Measurements from ENCODE around the gene EVI2A.

EVI2A gene

GRCh38 chr17:31321481-31321880, at the start of gene EVI2A:
EVI2A (minus strand) TSS chr17:31321622; CDS start chr17:31319013, 2,609 bp downstream.
- Histone ChIP-seq H4K20me1 (ENCODE audit: insufficient read depth, low read length, poor library complexity, severe bottlenecking) (no peaks in the 10 kb centered on the region), H3K4me3 (ENCODE audit: low read length, poor library complexity, severe bottlenecking) (peak within 1 kb of the TSS; percentile 73), H3K9me2 (replicated peaks; ENCODE audit: low read depth, low read length) (no peaks in the 10 kb centered on the region), H3K4me2 (ENCODE audit: low read depth, low read length, poor library complexity, severe bottlenecking) (peak within 1 kb of the TSS; percentile 83), H3K9ac (ENCODE audit: low read depth, low read length, poor library complexity, severe bottlenecking) (peak within 1 kb of the TSS; percentile 74), H3K4me1 (ENCODE audit: insufficient read depth, low read length, poor library complexity, severe bottlenecking) (peaks cover 46% of the 10 kb centered on the region), H2AFZ (ENCODE audit: low read length) (no peak within 1 kb of the TSS), H3K27me3 (ENCODE audit: insufficient read depth, low read length, poor library complexity, severe bottlenecking) (no peaks in the 10 kb centered on the region), H3K9me3 (ENCODE audit: insufficient read depth, low read depth, low read length) (no peaks in the 10 kb centered on the region), H3F3A (ENCODE audit: low read depth) (peaks cover 5% of the 10 kb centered on the region; the same call in 1 of the 2 replicates), H3K79me2 (ENCODE audit: insufficient read depth, low read length) (peaks cover 45% of the 10 kb centered on the region), H3K36me3 (ENCODE audit: insufficient read depth, low read length) (peaks cover 9% of the 10 kb centered on the region; the same call in 1 of the 2 replicates)
- TF ChIP-seq EZH2phosphoT487 (IDR thresholded peaks at IDR 0.05; ENCODE audit: borderline replicate concordance) (no peak), CTCF (conservative IDR thresholded peaks at IDR 0.05; ENCODE audit: low read length) (no peak)

GRCh38 chr17:31369266-31369665, 47.8 kb upstream of the EVI2A start:
- H3F3A ChIP-seq (ENCODE audit: low read depth) = no peaks in the 10 kb centered on the region
- H3K4me1 ChIP-seq (ENCODE audit: insufficient read depth, low read length, poor library complexity, severe bottlenecking) = peaks cover 11% of the 10 kb centered on the region
- H3K79me2 ChIP-seq (ENCODE audit: insufficient read depth, low read length) = no peaks in the 10 kb centered on the region
- H3K4me2 ChIP-seq (ENCODE audit: low read depth, low read length, poor library complexity, severe bottlenecking) = no peak overlapping the region
- no peaks in the 10 kb centered on the region for H3K9me2 ChIP-seq (replicated peaks; ENCODE audit: low read depth, low read length)
- H3K4me3 ChIP-seq (ENCODE audit: low read length, poor library complexity, severe bottlenecking) = no peak overlapping the region
- H4K20me1 ChIP-seq (ENCODE audit: insufficient read depth, low read length, poor library complexity, severe bottlenecking) = no peaks in the 10 kb centered on the region
- H3K36me3 ChIP-seq (ENCODE audit: insufficient read depth, low read length) = peaks cover 6% of the 10 kb centered on the region; the same call in 1 of the 2 replicates
- no peaks in the 10 kb centered on the region for H3K27me3 ChIP-seq (ENCODE audit: insufficient read depth, low read length, poor library complexity, severe bottlenecking)
- no peak for TF ChIP-seq EZH2phosphoT487 (IDR thresholded peaks at IDR 0.05; ENCODE audit: borderline replicate concordance)
- no peak for TF ChIP-seq CTCF (conservative IDR thresholded peaks at IDR 0.05; ENCODE audit: low read length)
- no peaks in the 10 kb centered on the region for H3K9me3 ChIP-seq (ENCODE audit: insufficient read depth, low read depth, low read length)
- H2AFZ ChIP-seq (ENCODE audit: low read length) = no peak overlapping the region
- no peak overlapping the region for H3K9ac ChIP-seq (ENCODE audit: low read depth, low read length, poor library complexity, severe bottlenecking)

- TF ChIP-seq CTCF (conservative IDR thresholded peaks at IDR 0.05; ENCODE audit: low read length) = no peak
- TF ChIP-seq EZH2phosphoT487 (IDR thresholded peaks at IDR 0.05; ENCODE audit: borderline replicate concordance) = no peak
- Histone ChIP-seq H3F3A (ENCODE audit: low read depth) (no peaks in the 10 kb centered on the region), H3K9ac (ENCODE audit: low read depth, low read length, poor library complexity, severe bottlenecking) (no peak overlapping the region), H4K20me1 (ENCODE audit: insufficient read depth, low read length, poor library complexity, severe bottlenecking) (no peaks in the 10 kb centered on the region), H3K4me3 (ENCODE audit: low read length, poor library complexity, severe bottlenecking) (no peak overlapping the region), H3K79me2 (ENCODE audit: insufficient read depth, low read length) (no peaks in the 10 kb centered on the region), H3K9me2 (replicated peaks; ENCODE audit: low read depth, low read length) (no peaks in the 10 kb centered on the region), H3K4me1 (ENCODE audit: insufficient read depth, low read length, poor library complexity, severe bottlenecking) (peaks cover 4% of the 10 kb centered on the region), H3K4me2 (ENCODE audit: low read depth, low read length, poor library complexity, severe bottlenecking) (no peak overlapping the region), H2AFZ (ENCODE audit: low read length) (no peak overlapping the region), H3K9me3 (ENCODE audit: insufficient read depth, low read depth, low read length) (no peaks in the 10 kb centered on the region), H3K27me3 (ENCODE audit: insufficient read depth, low read length, poor library complexity, severe bottlenecking) (no peaks in the 10 kb centered on the region), H3K36me3 (ENCODE audit: insufficient read depth, low read length) (peaks cover 5% of the 10 kb centered on the region; the same call in 1 of the 2 replicates)
Measured at GRCh38 chr17:31366088-31366487, 44.7 kb upstream of the EVI2A start.

Data from Loucy (cell line).